Pancreas (tissue), 10 donors: Measurements from ENCODE around the gene HOXD10. TPM values are rescaled to one million over a fixed set of nuclear protein-coding genes. Genes with fewer than 3 reads are reported as not detected.

ENCODE experiments used
- ATAC-seq, 4 donors: fragments of 200-7000 bp; cut with Tn5 transposase; one replicate each; pipeline versions ENCODE4 v1.8.0 to v1.9.1; 2020; ENCODE audit warnings: mild to moderate bottlenecking in 4 of 4, moderate library complexity in 4 of 4
- DNase-seq, 6 donors: peaks; one replicate each; pipeline ENCODE4 v3.0.0-alpha.2; 2020
- FAIRE-seq: peaks from 2 replicates; lab custom pipeline; 2012; peaks lifted over from hg19 to GRCh38; lab: Jason Lieb, UNC
- H3K27ac ChIP-seq, 4 donors: fragments of 200-600 bp; sonication (generic); 1 replicate in 3 of 4; 2 replicates in 1 of 4; pipeline versions ENCODE4 v1.5.0 to v1.8.0; 2020
- H3K27me3 ChIP-seq, 4 donors: fragments of 200-600 bp; one replicate each; pipeline ENCODE4 v1.8.0; 2021
- H3K36me3 ChIP-seq, 3 donors: fragments of 200-600 bp; sonication (generic) in 1 of 3; one replicate each; pipeline versions ENCODE4 v1.5.0 to v1.8.0; 2020 to 2021
- H3K4me1 ChIP-seq, 3 donors: fragments of 200-600 bp; one replicate each; pipeline ENCODE4 v1.8.0; 2021
- H3K4me3 ChIP-seq, 4 donors: fragments of 200-600 bp; sonication (generic) in 2 of 4; one replicate each; pipeline versions ENCODE4 v1.5.0 to v1.8.0; 2020 to 2021
- H3K9me3 ChIP-seq, 4 donors: fragments of 200-600 bp; one replicate each; pipeline ENCODE4 v1.8.0; 2021
- WGBS, 2 donors: extraction: QIAGEN DNeasy Blood & Tissue Kit; methylation state at CpG; one replicate each; pipeline ENCODE4 v1.1.7; 2013; 5-methylcytosine and 5-hydroxymethylcytosine counted together
- intact Hi-C, 3 donors: fragments of 100-400 bp; cut with DNase I; formaldehyde crosslinking; loops; one replicate each; pipeline versions ENCODE4 v1.11.1 to v1.14.2; 2022
- polyA plus RNA-seq, 2 donors: library from polyadenylated mRNA; stranded (reverse); fragments of 200-250 nt; gene quantifications; one replicate each; pipeline ENCODE4 v1.2.3, GENCODE V29; 2013
- total RNA-seq, 6 donors: library from RNA; stranded (reverse); fragmentation: NEBNext Ultra II Directional in 4 of 6; extraction: Animal tissue kit (Norgen Biotek cat#: 25700) in 4 of 6; gene quantifications; one replicate each; pipeline versions ENCODE4 v1.2.1 to v1.2.4, GENCODE V29; 2021 to 2023
- TF ChIP-seq, protein P1 (sequence below), 4 donors: fragments of 200-600 bp; sonication (generic) in 3 of 4; IDR thresholded peaks; one replicate each; pipeline versions ENCODE4 v1.5.0 to v1.8.0; 2021; ENCODE audit warnings: antibody characterized with exemption in 4 of 4
- donor health status: healthy with polysubstance abuse.
- donor health status: DM: no; HTN: no; CAD: no; lungs with moderate emphysema.
- donor health status: DM: no; HTN: no; CAD: no.
- donor health status: control.
- donor health status: control.
- donor health status: Bipolar disorder and iron deficiency.
- donor health status: DM: yes; HTN: yes; CAD: no.
- donor health status: DM: no; HTN: no; CAD: no.
- donor health status: DM: no; HTN: no; CAD: no.
- donor health status: DM: yes; HTN: yes; CAD: no.

The HOXD10 gene
- not detected for total RNA-seq
- not detected for polyA plus RNA-seq

- H3K27ac ChIP-seq: no peak within 1 kb of the TSS
- no peaks in the 10 kb centered on the region for H3K36me3 ChIP-seq
- no peaks in the 10 kb centered on the region for H3K9me3 ChIP-seq
- peaks cover 2 to 95% (median 32%) of the 10 kb centered on the region in 4 donors for H3K27me3 ChIP-seq
- FAIRE-seq: no peak
- no peak for DNase-seq
- intact Hi-C loops: no loop called here
- TF ChIP-seq, protein P1, sequence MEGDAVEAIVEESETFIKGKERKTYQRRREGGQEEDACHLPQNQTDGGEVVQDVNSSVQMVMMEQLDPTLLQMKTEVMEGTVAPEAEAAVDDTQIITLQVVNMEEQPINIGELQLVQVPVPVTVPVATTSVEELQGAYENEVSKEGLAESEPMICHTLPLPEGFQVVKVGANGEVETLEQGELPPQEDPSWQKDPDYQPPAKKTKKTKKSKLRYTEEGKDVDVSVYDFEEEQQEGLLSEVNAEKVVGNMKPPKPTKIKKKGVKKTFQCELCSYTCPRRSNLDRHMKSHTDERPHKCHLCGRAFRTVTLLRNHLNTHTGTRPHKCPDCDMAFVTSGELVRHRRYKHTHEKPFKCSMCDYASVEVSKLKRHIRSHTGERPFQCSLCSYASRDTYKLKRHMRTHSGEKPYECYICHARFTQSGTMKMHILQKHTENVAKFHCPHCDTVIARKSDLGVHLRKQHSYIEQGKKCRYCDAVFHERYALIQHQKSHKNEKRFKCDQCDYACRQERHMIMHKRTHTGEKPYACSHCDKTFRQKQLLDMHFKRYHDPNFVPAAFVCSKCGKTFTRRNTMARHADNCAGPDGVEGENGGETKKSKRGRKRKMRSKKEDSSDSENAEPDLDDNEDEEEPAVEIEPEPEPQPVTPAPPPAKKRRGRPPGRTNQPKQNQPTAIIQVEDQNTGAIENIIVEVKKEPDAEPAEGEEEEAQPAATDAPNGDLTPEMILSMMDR (IDR thresholded peaks at IDR 0.05): no peak
- no peak within 1 kb of the TSS for H3K4me3 ChIP-seq
- no peaks in the 10 kb centered on the region for H3K4me1 ChIP-seq
- WGBS, 2 donors: 7 to 8% methylated on average over 58 to 66 of the region's 66 CpGs
- peak in 3 of 4 donors; percentile 35 to 43 (median 39) for ATAC-seq
These were observed at the start of gene HOXD10 for GRCh38 chr2:176115883-176116813. TSS of gene HOXD10 (plus strand) at chr2:176116778. CDS start at chr2:176116834, 56 bp downstream.

- TF ChIP-seq, protein P1 (IDR thresholded peaks at IDR 0.05): no peak
- ATAC-seq (peak; percentile 31 to 66 (median 58)), FAIRE-seq (no peak), DNase-seq (peak in 1 of 6 donors; percentile 73)
- Histone ChIP-seq H3K36me3 (no peaks in the 10 kb centered on the region), H3K4me3 (peak overlapping the region in 3 of 4 donors; percentile 10 to 34 (median 11)), H3K9me3 (no peaks in the 10 kb centered on the region), H3K27ac (no peak overlapping the region), H3K4me1 (peaks cover 4 to 13% (median 7%) of the 10 kb centered on the region in 3 donors), H3K27me3 (peaks cover 7 to 60% (median 24%) of the 10 kb centered on the region in 4 donors)
- 3 to 6% methylated on average over 37 to 38 of the region's 38 CpGs for WGBS, 2 donors
- intact Hi-C loops: no loop called here
These were observed 48.8 kb upstream of the HOXD10 start for GRCh38 chr2:176067589-176068418.

- ATAC-seq: no peak
- H3K4me3 ChIP-seq: no peak overlapping the region
- no peak for DNase-seq
- no peaks in the 10 kb centered on the region for H3K36me3 ChIP-seq
- H3K27me3 ChIP-seq: peaks cover 7 to 66% (median 27%) of the 10 kb centered on the region in 4 donors
- peaks cover 4 to 13% (median 7%) of the 10 kb centered on the region in 3 donors for H3K4me1 ChIP-seq
- intact Hi-C loops: no loop called here
- FAIRE-seq: no peak
- whole genome bisulfite sequencing, 2 donors: 5% methylated on average over 30 of the region's 30 CpGs
- H3K9me3 ChIP-seq: no peaks in the 10 kb centered on the region
- TF ChIP-seq, protein P1 (IDR thresholded peaks at IDR 0.05): no peak
- H3K27ac ChIP-seq: no peak overlapping the region
These were observed 48.2 kb upstream of the HOXD10 start for GRCh38 chr2:176068419-176068832.

- no peak for ATAC-seq
- H3K4me3 ChIP-seq: no peak overlapping the region
- intact Hi-C loops: no loop called here
- no peak for FAIRE-seq
- no peak overlapping the region for H3K27ac ChIP-seq
- DNase-seq: peak in 1 of 6 donors; percentile 63
- H3K27me3 ChIP-seq: peaks cover 16 to 88% (median 34%) of the 10 kb centered on the region in 4 donors
- H3K9me3 ChIP-seq: no peaks in the 10 kb centered on the region
- 6 to 8% methylated on average over 51 to 58 of the region's 58 CpGs for WGBS, 2 donors
- peaks cover 4 to 13% (median 7%) of the 10 kb centered on the region in 3 donors for H3K4me1 ChIP-seq
- no peaks in the 10 kb centered on the region for H3K36me3 ChIP-seq
- TF ChIP-seq, protein P1 (IDR thresholded peaks at IDR 0.05): no peak
These were observed 45.0 kb upstream of the HOXD10 start for GRCh38 chr2:176071330-176072291.
